ENCODE results near the gene MCM5.

DNA sequence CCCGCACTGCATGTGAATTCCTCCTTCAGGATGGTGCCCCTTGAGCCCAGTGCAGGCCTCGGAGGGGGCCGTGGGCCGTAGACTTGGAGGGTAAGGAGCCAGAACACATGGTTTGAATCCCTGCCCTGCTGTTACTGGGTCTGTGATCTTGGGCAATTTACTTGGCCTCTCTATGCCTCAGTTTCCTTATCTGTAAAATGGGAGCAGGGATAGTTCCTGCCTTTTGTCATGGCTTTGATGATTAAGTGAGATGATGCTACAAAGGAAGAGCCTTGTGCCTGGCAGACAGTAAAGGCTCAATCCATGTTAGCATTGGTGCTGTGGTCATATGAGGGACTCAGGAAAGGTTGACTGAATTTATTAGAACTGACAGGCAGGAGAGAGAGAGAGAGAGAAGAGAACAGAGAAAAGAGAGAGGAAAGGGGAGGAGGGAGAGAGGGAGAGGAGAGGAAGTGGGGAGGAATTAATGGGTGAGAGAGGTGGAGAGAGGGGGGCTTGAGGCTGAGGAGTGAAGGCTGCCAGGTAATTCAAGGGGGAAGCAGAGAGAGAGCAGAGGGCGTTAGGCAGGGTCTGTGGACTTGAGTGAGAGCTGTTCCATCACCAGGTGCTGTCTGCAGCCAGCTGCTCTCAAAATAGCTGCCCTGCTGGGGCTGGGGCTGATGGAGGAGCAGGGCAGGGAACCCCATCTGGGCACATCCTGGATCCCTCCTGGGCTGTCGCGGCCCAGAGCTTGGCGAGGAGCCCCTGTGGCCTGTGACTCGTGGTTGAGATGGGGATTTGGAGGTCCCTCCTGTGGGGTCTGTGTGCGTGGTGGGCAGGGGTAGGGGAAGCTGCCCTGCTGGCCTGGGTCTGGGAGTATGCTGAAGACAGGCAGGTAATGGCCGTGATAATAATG lies 44.1 kb downstream of the MCM5 start:
- TF ChIP-seq, protein P1, sequence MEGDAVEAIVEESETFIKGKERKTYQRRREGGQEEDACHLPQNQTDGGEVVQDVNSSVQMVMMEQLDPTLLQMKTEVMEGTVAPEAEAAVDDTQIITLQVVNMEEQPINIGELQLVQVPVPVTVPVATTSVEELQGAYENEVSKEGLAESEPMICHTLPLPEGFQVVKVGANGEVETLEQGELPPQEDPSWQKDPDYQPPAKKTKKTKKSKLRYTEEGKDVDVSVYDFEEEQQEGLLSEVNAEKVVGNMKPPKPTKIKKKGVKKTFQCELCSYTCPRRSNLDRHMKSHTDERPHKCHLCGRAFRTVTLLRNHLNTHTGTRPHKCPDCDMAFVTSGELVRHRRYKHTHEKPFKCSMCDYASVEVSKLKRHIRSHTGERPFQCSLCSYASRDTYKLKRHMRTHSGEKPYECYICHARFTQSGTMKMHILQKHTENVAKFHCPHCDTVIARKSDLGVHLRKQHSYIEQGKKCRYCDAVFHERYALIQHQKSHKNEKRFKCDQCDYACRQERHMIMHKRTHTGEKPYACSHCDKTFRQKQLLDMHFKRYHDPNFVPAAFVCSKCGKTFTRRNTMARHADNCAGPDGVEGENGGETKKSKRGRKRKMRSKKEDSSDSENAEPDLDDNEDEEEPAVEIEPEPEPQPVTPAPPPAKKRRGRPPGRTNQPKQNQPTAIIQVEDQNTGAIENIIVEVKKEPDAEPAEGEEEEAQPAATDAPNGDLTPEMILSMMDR (conservative IDR thresholded peaks at IDR 0.05; ENCODE audit: low read depth, low read length) = no peak
- TF ChIP-seq EZH2 (IDR thresholded peaks at IDR 0.05; ENCODE audit: low read length, unreplicated experiment) (no peak), EZH2phosphoT487 (IDR thresholded peaks at IDR 0.05; ENCODE audit: borderline replicate concordance, low read length) (no peak)

All from PC-3 (cell line).